Stimulated activated CD8-positive, alpha-beta memory T cell treated with anti-CD3 and anti-CD28 coated beads, Interleukin-12 subunit alpha, Interleukin-12 subunit beta, amount 100 ng/mL, for 1 hour (primary cell): ENCODE measurements around the gene SLC9A3.

Experiments used
- DNase-seq: peaks from one replicate; pipeline ENCODE4 v3.0.0-alpha.2; 2020; ENCODE audit warnings: low read depth

SLC9A3 gene

DNA sequence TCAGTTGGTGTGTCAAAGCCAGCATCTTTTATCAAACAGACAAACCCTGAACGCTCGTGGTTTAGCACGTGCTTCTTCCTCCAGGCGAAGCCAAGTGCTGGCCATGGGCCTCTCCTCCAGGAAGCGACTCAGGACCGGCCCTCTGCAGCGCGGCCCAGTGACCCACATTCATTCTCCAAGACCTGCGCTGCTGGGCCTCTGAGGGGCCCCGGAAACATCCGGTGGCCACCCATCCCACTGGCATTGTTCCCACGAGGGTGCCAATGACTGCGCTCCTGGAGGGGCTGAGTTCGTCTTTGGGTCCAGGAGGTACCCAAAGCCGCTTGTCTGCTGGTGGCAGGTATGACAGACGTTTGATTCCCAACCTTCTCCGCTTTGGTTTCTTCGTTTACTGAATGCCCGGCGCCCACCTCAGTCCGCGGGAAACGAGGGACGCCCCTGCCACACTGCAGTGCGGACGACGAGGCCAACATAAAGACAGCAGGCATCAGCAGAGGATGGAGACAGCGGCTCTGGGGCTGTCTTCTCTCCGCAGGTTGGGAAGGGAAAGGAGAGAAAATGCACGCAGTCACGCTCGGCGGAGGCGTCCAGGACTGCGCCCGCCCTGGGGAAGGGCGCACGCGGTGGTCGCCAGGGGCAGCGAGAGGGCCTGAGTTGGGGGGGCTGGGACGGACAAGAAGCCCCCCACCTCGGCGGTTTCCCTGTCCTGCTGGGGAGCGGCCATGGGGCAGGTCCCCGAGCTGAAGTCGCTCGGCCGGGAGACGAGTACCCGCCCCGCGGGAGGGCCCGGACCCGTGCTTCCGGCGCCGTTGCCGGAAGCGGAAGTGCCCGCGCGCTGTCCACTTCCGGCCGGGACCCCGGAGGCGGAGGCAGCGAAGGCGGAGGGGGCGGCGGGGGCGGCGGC, 81.7 kb downstream of the SLC9A3 start, which contains the start of gene EXOC3:
TSS of gene EXOC3 (plus strand) at position 842 of the 904 bp plus-strand sequence. CDS start 3,030 bp downstream, outside the sequence.
- DNase-seq, result peak; percentile 57

DNA sequence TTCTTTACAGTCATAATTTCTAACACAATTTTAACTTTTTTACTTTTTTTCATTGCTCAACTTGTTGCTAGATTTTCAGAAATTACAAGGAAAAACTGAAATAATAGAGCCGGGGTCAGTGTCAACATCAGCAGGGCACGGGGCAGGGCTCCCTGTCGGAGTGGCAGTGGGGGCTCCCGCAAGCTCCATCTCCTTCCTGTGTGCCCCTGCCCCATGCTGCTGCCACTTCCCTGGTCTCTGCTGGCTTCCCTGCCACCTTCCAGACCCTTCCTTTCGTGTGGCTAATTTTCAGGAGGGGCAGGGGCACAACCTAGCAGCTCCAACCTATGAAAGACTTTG, 82.3 kb downstream of the SLC9A3 start:
- no peak for DNase-seq

DNA sequence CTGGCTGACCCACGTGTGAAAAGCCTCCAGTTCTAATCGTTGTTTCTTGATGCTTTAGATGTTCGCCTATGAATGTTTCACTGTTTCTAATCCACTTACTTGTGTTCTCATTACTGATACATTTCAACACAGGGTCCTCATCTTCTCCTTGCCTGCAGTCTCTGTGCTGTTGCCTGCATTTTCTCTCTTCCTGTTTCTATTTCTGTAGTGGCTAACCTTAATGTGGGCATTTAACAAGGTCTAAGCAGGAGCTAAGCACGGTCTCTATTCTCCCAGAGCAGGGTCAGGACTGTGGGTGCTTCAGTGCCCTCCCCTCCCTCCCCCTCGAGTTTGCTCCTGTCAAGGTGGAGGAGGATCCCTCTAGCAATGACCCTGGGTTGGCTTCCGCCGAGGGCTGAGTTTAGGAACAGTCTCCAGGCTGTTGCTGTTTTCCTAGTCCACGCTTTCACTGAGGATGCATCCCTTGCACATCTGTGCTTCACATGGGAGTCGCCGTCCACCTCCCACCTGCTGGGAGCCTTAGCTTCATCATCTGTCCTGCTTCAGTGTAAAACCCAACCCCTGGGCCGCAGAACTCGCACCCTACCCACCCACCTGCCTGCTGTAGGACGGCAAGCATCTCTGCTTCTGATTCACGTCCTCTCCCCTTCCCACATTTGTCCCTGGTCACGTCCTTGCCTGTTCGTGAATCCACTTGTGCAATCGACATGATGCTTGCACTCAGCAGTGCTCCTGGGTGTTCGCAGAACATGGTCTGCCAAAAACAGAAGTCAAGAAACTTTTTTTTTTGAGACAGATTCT, 83.6 kb downstream of the SLC9A3 start:
- DNase-seq, result no peak

DNA sequence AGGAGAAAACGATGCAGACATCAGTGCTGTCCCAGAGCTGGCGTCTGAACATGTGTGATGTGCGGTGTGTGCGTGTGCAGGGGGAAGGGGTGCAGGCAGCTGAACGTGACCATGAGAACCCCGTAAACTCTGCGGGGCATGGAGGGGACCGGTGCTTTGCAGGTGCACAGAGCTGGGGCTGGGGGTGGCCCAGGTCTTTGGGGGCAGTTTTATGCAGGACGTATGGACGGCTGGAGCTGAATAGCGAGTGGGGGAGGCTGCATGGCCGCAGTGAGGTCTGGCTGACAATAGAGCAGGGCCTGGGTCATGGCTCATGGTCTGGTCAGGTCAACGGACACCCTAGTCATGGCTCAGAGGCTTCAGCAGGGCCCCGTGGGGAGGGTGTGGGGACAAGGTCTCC, 84.6 kb downstream of the SLC9A3 start:
- DNase-seq, result no peak

DNA sequence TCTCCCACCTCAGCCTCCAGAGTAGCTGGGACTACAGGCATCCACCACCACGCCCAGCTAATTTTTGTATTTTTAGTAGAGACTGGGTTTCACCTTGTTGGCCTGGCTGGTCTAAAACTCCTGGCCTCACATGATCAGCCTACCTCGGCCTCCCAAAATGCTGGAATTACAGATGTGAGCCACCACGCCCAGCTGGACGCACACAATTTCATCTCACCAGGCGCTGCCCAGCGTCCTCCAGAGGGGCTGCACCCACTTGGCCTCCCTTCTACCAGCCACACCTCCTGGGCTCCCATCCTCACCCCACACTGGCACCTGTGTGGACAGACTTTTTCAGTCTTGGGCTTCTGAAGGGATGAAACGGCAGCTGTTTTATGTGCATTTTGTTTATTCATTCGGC, 85.1 kb downstream of the SLC9A3 start:
- DNase-seq, result no peak

DNA sequence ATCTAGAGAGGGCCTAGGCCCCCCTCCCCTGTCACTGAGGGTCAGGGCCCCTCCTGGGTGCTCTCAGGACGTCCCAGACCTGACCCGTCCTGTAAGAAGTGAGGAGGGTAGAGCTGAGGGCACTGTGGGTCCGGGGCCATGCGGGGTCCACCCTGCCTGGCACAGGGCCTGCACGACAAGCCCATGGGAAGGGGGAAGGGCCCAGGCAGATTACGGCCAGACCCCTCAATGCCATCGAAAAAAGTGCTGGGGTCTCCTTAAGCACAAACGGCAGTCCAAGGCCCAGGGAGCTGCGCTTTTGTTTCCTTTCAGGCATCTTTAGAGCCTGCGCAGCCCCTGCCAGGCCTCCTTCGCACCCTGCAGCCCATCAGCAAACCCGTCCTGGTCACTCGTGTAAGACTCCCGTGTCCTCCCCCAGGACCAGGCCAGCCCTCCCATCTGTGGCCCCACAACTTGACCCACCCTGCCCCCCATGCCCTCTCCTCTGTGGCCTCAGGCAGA, 85.7 kb downstream of the SLC9A3 start:
- no peak for DNase-seq

DNA sequence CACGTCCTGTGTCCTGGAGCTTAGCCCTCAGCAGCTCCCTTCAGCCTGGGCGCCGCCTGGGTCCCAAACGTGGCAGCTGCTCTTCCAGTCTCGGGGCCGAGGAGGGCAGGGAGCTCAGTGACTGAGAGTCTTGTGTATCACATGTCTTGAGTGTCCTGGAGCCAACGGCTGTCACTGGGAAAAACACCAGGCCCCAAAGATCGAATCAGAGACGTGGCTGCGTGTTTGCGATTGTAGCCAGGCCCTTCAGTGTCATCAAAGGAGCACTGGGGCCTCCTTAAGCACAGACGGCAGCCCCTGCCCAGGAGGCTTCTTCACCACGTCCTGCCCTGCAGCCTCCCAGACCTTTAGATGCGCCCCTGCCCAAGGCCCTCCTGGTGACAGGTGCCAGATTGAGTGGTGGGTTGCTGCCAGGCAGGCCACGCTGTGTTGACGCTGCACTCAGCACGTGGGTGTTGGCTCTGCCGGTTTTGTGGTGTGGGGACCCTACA, 86.9 kb downstream of the SLC9A3 start:
- no peak for DNase-seq

DNA sequence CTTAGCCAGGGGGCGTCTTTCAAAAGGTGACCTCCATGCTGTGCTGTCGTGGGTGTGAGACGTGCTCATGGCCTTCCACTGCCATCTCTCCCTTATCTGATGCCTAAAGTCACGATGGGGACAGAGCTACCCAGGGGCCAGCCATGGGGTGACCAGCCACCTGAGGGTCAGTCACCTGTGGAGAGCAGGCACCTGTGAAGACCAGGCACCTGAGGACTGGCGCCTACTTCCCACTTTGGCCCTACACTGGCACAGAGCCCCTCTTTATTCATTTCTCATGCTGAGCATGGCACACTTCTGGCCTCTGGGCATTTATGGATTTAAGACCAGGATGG, 87.6 kb downstream of the SLC9A3 start:
- DNase-seq, result no peak

DNA sequence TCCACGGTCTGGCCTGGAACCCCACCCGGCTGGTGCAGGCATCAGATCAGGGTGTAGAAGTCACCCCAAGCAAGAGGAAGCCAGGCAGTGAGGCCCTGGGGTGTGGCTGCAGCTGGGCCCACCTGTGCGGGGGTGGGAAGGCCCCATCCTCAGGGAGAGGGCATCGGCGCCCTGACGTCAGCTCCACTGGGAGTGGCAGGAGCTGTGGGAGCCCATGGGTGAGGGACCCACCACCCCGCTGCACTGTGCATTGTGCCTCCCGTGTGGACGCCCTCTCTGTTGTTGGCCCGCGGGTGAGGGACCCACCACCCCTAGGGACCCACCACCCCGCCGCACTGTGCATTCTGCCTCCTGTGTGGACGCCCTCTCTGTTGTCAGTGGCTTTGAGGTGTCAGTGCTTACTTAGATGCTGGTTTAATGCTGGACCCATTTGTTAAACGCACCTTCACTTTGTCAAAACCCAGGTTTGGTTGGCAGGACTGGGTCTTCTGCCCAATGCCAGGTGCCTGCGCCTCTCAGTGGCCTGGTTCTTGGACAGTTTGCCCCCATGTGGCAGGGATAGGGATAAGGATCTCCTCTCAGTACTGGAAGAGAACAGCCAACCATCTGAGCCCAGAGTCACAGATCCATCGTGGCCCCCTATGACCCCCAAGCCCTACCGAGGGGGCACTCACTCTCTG, 88.1 kb downstream of the SLC9A3 start:
- no peak for DNase-seq

DNA sequence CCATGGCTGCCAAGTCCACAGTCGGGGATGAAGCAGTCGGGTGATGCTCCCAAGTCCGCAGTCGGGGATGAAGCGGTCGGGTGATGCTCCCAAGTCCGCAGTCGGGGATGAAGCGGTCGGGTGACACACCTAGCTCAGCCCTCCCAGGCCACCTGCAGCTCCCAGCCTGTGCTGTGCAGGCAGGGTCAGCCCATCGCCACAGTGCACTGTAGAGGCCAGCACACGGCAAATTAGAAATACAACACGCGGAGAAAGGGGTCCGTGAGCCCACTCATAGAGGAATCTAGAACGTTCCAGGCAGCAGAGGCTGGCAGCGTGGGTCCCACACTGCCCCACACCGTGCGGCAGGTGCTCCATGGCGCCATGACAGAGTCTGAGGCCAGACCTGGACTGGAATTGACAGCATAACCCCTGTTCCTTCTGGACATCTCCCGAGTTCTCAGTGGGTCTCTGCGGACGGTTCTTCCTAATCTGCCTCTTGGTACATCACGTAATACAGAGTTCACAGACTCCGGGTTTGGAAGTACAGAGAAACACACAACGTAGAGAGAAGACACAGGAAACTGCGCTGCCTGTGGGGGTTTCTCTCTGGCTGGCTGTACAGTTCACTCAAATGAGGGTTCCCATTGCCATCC, 89.0 kb downstream of the SLC9A3 start:
- no peak for DNase-seq

DNA sequence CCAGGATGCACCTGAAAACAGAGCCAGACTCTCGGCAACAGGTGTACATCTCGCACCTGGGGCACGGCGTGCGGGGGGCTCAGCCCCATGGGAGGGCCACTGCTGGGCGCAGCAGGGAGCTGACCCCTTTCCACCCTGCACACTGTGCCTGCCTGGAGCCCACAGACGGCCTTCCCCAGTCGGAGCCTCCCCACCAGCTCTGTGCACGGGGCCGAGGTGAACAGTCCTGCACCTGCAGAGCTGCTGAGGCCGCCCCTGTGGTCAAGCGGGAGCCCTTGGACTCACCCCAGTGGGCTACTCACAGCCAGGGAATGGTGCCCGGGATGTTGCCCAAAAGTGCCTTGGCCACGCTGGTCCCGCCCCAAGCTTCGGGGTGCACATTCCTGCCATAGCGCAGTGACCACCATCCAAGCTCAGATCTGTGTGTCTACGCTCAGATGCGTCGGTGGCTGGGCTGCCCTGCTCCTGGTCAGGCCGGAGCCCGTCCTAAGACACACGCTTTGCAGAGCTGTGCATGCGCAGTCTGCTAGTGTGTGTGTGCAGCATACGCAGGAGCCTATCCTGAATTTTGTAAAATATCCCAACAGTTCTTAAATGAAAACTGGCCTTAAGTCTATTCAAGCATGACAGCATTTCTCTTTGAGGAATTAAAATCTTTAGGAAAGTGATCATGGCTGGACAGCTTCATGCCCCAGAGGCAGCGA, 89.7 kb downstream of the SLC9A3 start:
- no peak for DNase-seq

DNA sequence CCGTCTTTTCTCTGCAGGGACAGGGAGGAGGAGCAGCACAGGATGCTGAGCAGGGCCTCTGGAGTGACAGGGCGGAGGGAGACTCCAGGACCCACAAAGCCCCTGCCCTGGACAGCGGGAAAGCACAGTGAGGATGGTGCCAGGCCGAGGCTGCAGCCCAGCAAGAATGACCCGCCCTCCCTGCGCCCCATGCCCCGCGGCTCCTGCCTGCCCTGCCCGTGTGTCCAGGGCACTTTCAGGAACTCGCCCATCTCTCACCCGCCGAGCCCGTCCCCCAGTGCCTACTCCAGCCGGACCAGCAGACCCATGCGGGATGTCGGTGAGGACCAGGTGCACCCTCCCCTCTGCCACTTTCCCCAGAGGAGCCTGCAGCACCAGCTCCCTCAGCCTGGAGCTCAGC, 90.4 kb downstream of the SLC9A3 start:
- DNase-seq, result no peak

DNA sequence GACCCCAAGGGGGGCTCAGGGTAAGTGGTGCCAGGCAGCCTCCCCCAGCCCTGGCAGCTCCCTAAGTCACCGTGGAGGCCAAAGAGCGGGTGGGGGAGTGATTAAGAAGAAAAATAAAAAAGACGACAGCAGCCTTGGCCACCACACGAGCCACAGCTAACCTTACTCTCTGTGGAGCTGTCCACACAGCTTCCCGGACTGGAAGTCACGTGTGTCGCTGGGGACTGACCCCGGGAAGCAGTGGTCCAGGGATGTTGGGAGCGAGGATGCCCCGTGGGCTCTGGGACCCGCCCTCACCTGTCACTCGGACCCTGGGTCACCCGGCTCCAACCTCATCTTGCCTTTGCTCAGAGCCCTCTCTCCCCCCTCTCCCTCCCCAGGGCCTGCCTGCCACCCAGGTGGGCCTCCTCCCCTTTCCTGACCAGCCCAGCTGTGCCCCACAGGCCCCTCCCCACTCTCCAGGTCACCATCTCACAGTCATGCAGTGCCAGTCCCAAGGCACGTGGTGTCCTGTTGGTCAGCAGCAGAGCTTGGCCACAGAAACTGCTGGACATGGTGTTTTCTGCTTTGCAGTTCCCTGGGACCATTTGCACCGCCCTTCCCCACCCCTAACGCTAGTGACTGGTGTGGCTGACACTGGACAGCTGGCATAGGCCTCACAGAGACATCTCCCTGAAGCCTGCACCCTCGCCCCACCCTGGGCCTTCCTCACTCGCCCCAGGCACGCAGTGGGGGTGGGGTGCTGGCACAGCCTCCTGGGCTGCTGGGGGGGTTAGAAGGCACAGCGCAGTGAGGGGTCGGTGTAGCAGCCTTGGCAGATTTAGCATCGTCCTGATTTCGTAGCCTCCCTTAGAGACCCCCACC, 91.1 kb downstream of the SLC9A3 start:
- DNase-seq, result no peak

DNA sequence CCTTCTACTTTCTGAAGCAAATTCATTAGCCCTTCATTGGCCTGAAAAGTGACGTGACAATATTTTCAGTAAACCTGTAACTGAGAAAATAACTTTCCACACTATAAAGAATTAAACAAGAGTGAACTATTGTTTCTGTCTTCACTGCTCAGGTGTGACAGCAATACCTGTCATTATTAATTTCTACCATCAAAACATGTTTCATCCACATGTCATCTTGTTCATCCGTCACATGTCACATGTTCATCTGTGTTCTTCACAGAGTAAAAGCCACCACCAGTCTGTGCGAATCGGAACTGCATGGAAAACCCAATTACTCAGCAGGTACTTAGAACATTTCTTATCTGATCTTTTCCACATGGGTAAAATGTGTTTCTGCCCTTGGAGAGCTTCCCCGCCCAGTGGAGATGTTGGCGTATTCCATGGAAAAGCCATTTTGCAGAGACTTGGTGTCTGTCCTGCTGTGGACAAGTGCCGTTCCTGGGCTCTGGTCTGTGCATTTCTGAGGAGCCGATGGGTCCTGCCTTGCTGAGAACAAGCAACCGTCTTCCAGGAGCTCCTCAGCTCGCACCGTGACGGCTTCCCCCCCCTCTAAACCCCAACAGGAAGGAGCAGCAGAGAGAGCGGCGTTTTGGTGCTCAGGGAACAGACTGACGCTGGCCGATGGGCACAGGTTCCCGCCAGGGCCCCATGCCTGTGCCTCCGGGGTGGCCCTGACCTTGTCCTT, 91.9 kb downstream of the SLC9A3 start:
- DNase-seq, result no peak

DNA sequence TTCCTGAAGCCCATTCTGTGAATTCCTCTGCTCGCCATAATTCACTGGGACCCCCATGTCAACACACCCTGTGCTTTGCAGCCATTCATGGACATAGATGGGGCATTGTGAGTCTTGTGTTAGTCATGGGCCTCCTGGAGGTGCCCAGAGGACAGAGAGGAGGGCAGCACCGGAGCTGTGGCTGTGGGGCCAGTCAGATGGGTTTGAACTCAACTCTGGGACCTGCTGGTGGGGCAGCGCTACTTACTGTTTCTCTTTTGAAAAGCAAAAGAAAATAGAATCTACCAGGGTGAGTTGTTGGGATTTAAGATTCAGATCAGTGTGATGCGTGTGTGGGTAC, 92.6 kb downstream of the SLC9A3 start:
- no peak for DNase-seq

DNA sequence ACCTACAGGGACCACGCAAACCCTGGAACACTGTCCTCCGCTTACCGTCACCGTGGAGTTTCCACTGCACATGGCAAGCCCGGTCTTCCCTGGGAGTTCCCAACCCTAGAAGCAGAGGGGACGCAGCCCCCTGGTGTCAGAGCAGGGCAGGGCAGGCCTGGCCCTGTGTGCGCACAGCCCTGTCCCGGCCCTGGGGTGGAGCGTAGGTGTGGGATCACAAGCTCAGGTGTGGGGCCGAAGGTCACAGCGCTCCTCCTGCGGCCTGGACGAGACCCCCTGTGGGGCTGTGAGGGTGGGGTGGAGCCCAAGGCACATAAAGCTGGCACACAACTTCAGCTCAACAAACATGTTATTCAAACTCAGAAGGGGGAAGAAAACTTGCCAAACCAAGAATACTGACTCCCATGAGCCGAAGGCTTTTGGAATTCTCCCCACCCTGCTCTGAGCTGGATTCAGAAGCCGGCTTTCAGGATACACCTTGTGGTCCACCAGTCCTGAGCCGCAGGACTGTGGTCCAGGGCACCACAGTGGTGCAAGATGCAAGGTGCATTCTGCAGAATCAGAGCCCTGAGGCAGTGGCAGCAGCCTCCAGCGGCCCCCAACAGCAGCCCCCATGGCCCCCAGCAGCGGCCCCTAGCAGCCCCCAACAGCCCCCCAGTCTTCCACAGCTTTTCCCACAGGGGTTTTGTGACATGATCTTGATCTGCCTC, 93.1 kb downstream of the SLC9A3 start:
- DNase-seq, result no peak

DNA sequence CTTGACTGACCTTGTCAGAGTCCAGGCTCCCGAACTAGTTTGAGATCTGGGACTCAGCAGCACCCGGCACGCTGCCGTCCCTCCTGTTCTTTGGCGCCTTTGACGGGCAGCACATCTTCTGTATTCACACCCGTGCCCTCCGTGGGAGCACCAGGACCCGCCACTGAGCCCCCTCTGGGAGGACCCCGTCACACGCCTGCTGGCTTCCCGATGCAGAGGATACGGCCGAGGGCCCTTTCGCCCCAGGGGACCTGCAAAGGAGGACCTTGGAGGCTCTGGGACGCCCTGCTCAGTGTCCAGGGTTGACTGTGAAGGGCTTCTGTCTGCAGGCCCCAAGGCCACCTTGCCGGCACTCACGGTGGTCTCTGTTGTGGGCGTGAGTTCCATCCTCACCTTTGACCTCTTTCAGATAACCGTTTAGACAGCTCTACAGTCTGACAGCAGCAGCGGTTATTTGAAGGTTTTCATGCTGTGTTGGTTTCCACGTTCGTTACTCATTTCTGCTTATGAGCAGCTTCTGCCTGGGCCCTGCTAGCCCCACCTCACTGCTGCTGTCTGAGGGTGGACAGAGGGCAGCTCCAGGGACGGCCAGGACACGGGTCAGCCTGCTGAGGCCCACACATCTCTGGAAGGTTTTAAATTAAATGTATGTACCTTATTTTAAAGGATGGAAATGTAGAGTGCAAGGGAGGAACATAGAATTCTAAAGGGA, 93.9 kb downstream of the SLC9A3 start:
- DNase-seq, result no peak

DNA sequence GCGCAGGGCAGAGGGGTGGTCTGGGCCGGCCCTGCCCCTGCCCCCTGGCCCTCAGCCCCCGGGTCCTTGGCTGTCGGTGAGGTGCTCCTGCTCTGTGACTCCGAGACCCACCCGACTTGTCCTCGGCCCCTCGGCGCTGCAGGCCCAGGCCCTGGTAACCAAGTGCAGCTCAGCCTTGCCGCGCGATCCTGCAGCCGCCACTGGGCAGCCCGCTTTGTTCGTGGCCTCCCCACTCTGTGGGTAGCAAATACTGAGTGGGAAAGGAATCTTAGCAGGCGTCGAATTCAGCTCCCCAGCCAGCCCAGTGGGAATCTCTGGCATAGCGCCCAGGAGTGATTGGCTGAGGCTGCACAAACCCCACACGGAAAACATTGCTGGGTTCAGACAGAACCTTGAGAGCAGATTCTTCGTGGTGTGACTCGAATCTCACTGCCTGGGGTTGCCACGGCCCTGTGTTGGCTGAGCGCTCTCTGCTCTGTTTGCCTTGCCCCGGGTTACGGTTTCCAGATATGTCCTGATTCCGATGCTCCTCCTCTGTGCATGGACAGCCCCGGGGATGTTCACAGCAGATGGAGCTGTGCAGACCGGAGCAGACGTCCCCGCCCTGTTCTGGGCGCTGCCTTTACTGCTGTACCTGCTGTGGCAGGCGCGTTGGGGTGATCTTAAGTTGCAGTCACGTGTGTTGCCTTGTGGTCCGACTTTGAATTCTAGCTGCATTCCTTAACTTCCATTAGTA, 94.6 kb downstream of the SLC9A3 start:
- no peak for DNase-seq
